NK-92 (cell line): ENCODE measurements around the gene ZNF775.
"Not testable (repeated sequence)": the region's sequence is repeated elsewhere in the genome, so short reads cannot be mapped to it uniquely, and the experiment has no call there.

ENCODE experiments used
- DNase-seq: peaks from one replicate; lab custom pipeline; 2025; ENCODE audit not compliant: unreplicated experiment; lab: John Stamatoyannopoulos, UW

The ZNF775 gene

GRCh38 chr7:150381785-150382122 is 2.6 kb downstream of the ZNF775 start:
- no peak for DNase-seq

GRCh38 chr7:150382123-150382843 is 3.2 kb downstream of the ZNF775 start:
- DNase-seq: no peak

GRCh38 chr7:150382844-150383225 is 3.7 kb downstream of the ZNF775 start:
- no peak for DNase-seq

- no peak for DNase-seq
Measured at GRCh38 chr7:150383710-150384397, 4.7 kb downstream of the ZNF775 start.

- no peak for DNase-seq
Measured at GRCh38 chr7:150384406-150385301, 5.5 kb downstream of the ZNF775 start.

- no peak for DNase-seq
Measured at GRCh38 chr7:150385302-150385723, 6.2 kb downstream of the ZNF775 start.

- not testable (repeated sequence) for DNase-seq
Measured at GRCh38 chr7:150385884-150386283, 6.8 kb downstream of the ZNF775 start.

GRCh38 chr7:150388306-150388705 is 9.2 kb downstream of the ZNF775 start:
- DNase-seq: no peak

GRCh38 chr7:150388709-150389531 is 9.8 kb downstream of the ZNF775 start:
- DNase-seq: no peak

- no peak for DNase-seq
Measured at GRCh38 chr7:150389532-150389816, 10.3 kb downstream of the ZNF775 start.

GRCh38 chr7:150390205-150390604 is 11.1 kb downstream of the ZNF775 start:
- DNase-seq: no peak

GRCh38 chr7:150393325-150393724 is 14.2 kb downstream of the ZNF775 start:
- DNase-seq: no peak

GRCh38 chr7:150396426-150396825 is 17.3 kb downstream of the ZNF775 start:
- DNase-seq: no peak

- DNase-seq: no peak
Measured at GRCh38 chr7:150396851-150397260, 17.7 kb downstream of the ZNF775 start.

- DNase-seq: no peak
Measured at GRCh38 chr7:150397346-150398107, 18.4 kb downstream of the ZNF775 start.

- no peak for DNase-seq
Measured at GRCh38 chr7:150398108-150398964, 19.2 kb downstream of the ZNF775 start.

- DNase-seq: no peak
Measured at GRCh38 chr7:150398965-150399320, 19.8 kb downstream of the ZNF775 start.

GRCh38 chr7:150399421-150400007 is 20.4 kb downstream of the ZNF775 start:
- DNase-seq: no peak
